ENCODE measurements around the gene SAC3D1. TPM values are rescaled to one million over a fixed set of nuclear protein-coding genes. Genes with fewer than 3 reads are reported as not detected.

Gene SAC3D1
- polyA plus RNA-seq (2013) = 12.0 TPM in 2 replicates

GRCh38 chr11:65040847-65041622 is at the start of gene SAC3D1:
SAC3D1 (plus strand) TSS chr11:65041210; CDS start chr11:65041293, 83 bp downstream.
- no peak within 1 kb of the TSS for H3K23ac ChIP-seq (ENCODE audit: low read length)
- peak; percentile 92 to 94 for DNase-seq

DNA sequence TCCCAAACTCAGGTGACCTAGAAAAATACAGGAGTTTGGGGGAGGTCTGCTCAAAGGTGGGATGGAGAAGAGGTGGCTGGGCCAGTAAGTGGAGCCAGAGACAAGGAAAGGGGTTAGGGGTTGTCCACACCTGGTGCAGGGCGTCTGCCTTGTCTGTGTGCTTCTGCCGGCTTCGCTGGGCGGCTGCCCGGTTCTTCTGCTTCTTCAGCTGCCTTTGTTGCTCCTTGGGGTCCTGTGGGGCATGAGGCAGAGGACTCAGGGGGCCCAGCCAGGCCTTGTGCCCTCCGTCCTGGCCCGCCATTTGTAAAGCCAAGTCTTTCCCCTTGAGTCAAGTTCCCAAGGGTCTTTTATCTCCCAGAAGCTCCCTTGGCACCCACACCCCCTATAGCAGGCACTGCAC is 46.7 kb upstream of the SAC3D1 start:
- Histone ChIP-seq H3K14ac (ENCODE audit: low read length) (no peak overlapping the region), H4K91ac (ENCODE audit: low read depth, low read length) (no peak overlapping the region), H3K27ac (ENCODE audit: low read depth, low read length) (no peak overlapping the region), H3K36me3 (ENCODE audit: control insufficient read depth in 1 of 2, insufficient read depth in 2 of 2, low read length in 2 of 2) (no peaks in the 10 kb centered on the region), H3K27me3 (ENCODE audit: insufficient read depth, low read length) (no peaks in the 10 kb centered on the region), H4K8ac (ENCODE audit: low read depth, low read length) (no peak overlapping the region), H3K23ac (ENCODE audit: low read length) (no peak overlapping the region), H3K18ac (ENCODE audit: low read length) (no peak overlapping the region), H2AFZ (ENCODE audit: insufficient read depth, low read length, poor library complexity) (no peak overlapping the region), H3K4me3 (ENCODE audit: low read depth, low read length) (no peak overlapping the region), H3K79me2 (ENCODE audit: control insufficient read depth, insufficient read depth, low read length, poor library complexity) (no peaks in the 10 kb centered on the region), H3K9ac (ENCODE audit: low read length) (no peak overlapping the region), H2BK5ac (ENCODE audit: low read depth, low read length, poor library complexity) (no peak overlapping the region), H2BK12ac (ENCODE audit: low read length) (no peak overlapping the region), H3K79me1 (ENCODE audit: low read length) (no peaks in the 10 kb centered on the region), H3K4ac (ENCODE audit: low read depth, low read length) (no peak overlapping the region), H2BK120ac (ENCODE audit: insufficient read depth, low read length, poor library complexity) (no peak overlapping the region), H3K4me2 (ENCODE audit: low read length) (no peak overlapping the region), H4K12ac (ENCODE audit: low read depth, low read length) (no peak overlapping the region), H2AK5ac (ENCODE audit: low read length) (no peak overlapping the region), H3K9me3 (ENCODE audit: insufficient read depth, low read depth, low read length) (no peaks in the 10 kb centered on the region), H3K4me1 (ENCODE audit: control insufficient read depth in 1 of 2, insufficient read depth in 2 of 2, low read length in 2 of 2) (no peaks in the 10 kb centered on the region)
- DNase-seq = no peak
- WGBS (ENCODE audit: extremely low coverage, insufficient coverage, insufficient read length) = no CpG with 5 or more reads among the region's 7 CpGs

More at GRCh38 chr11:65040847-65041622, at the start of gene SAC3D1:
- Histone ChIP-seq H3K79me1 (ENCODE audit: low read length) (peaks cover 9% of the 10 kb centered on the region), H2BK12ac (ENCODE audit: low read length) (no peak within 1 kb of the TSS), H3K4me3 (ENCODE audit: low read depth, low read length) (peak within 1 kb of the TSS; percentile 99), H3K79me2 (ENCODE audit: control insufficient read depth, insufficient read depth, low read length, poor library complexity) (peaks cover 9% of the 10 kb centered on the region), H4K12ac (ENCODE audit: low read depth, low read length) (peak within 1 kb of the TSS; percentile 93), H3K18ac (ENCODE audit: low read length) (peak within 1 kb of the TSS; percentile 98), H3K4ac (ENCODE audit: low read depth, low read length) (peak within 1 kb of the TSS; percentile 53), H3K4me2 (ENCODE audit: low read length) (peak within 1 kb of the TSS; percentile 93), H4K8ac (ENCODE audit: low read depth, low read length) (peak within 1 kb of the TSS; percentile 93), H3K14ac (ENCODE audit: low read length) (peak within 1 kb of the TSS; percentile 96), H3K27ac (ENCODE audit: low read depth, low read length) (peak within 1 kb of the TSS; percentile 100), H3K36me3 (ENCODE audit: control insufficient read depth in 1 of 2, insufficient read depth in 2 of 2, low read length in 2 of 2) (peaks cover 31 to 35% of the 10 kb centered on the region in 2 experiments), H3K4me1 (ENCODE audit: control insufficient read depth in 1 of 2, insufficient read depth in 2 of 2, low read length in 2 of 2) (peaks cover 3 to 4% of the 10 kb centered on the region in 2 experiments), H3K27me3 (ENCODE audit: insufficient read depth, low read length) (no peaks in the 10 kb centered on the region), H3K9me3 (ENCODE audit: insufficient read depth, low read depth, low read length) (no peaks in the 10 kb centered on the region), H2AK5ac (ENCODE audit: low read length) (peak within 1 kb of the TSS; percentile 16), H3K9ac (ENCODE audit: low read length) (peak within 1 kb of the TSS; percentile 81), H2AFZ (ENCODE audit: insufficient read depth, low read length, poor library complexity) (peak within 1 kb of the TSS; percentile 95), H2BK120ac (ENCODE audit: insufficient read depth, low read length, poor library complexity) (peak within 1 kb of the TSS; percentile 82), H2BK5ac (ENCODE audit: low read depth, low read length, poor library complexity) (peak within 1 kb of the TSS; percentile 97), H4K91ac (ENCODE audit: low read depth, low read length) (peak within 1 kb of the TSS; percentile 92)
- WGBS (ENCODE audit: extremely low coverage, insufficient coverage, insufficient read length) = no CpG with 5 or more reads among the region's 91 CpGs

GRCh38 chr11:64996327-64996709 is 44.7 kb upstream of the SAC3D1 start:
- no peak overlapping the region for H3K4ac ChIP-seq (ENCODE audit: low read depth, low read length)
- DNase-seq = no peak
- H3K27ac ChIP-seq (ENCODE audit: low read depth, low read length) = no peak overlapping the region
- H3K23ac ChIP-seq (ENCODE audit: low read length) = no peak overlapping the region
- no peak overlapping the region for H2BK120ac ChIP-seq (ENCODE audit: insufficient read depth, low read length, poor library complexity)
- H2BK12ac ChIP-seq (ENCODE audit: low read length) = no peak overlapping the region
- no peak overlapping the region for H3K9ac ChIP-seq (ENCODE audit: low read length)
- no peak overlapping the region for H2AFZ ChIP-seq (ENCODE audit: insufficient read depth, low read length, poor library complexity)
- no peaks in the 10 kb centered on the region for H3K79me1 ChIP-seq (ENCODE audit: low read length)
- H3K4me2 ChIP-seq (ENCODE audit: low read length) = no peak overlapping the region
- no peak overlapping the region for H2AK5ac ChIP-seq (ENCODE audit: low read length)
- no peaks in the 10 kb centered on the region for H3K79me2 ChIP-seq (ENCODE audit: control insufficient read depth, insufficient read depth, low read length, poor library complexity)
- no CpG with 5 or more reads among the region's 11 CpGs for WGBS (ENCODE audit: extremely low coverage, insufficient coverage, insufficient read length)
- no peak overlapping the region for H3K18ac ChIP-seq (ENCODE audit: low read length)
- no peaks in the 10 kb centered on the region for H3K4me1 ChIP-seq (ENCODE audit: control insufficient read depth in 1 of 2, insufficient read depth in 2 of 2, low read length in 2 of 2)
- no peak overlapping the region for H3K4me3 ChIP-seq (ENCODE audit: low read depth, low read length)
- no peaks in the 10 kb centered on the region for H3K27me3 ChIP-seq (ENCODE audit: insufficient read depth, low read length)
- H3K14ac ChIP-seq (ENCODE audit: low read length) = no peak overlapping the region
- no peak overlapping the region for H4K91ac ChIP-seq (ENCODE audit: low read depth, low read length)
- no peak overlapping the region for H2BK5ac ChIP-seq (ENCODE audit: low read depth, low read length, poor library complexity)
- no peak overlapping the region for H4K12ac ChIP-seq (ENCODE audit: low read depth, low read length)
- no peaks in the 10 kb centered on the region for H3K9me3 ChIP-seq (ENCODE audit: insufficient read depth, low read depth, low read length)
- H4K8ac ChIP-seq (ENCODE audit: low read depth, low read length) = no peak overlapping the region
- no peaks in the 10 kb centered on the region for H3K36me3 ChIP-seq (ENCODE audit: control insufficient read depth in 1 of 2, insufficient read depth in 2 of 2, low read length in 2 of 2)

DNA sequence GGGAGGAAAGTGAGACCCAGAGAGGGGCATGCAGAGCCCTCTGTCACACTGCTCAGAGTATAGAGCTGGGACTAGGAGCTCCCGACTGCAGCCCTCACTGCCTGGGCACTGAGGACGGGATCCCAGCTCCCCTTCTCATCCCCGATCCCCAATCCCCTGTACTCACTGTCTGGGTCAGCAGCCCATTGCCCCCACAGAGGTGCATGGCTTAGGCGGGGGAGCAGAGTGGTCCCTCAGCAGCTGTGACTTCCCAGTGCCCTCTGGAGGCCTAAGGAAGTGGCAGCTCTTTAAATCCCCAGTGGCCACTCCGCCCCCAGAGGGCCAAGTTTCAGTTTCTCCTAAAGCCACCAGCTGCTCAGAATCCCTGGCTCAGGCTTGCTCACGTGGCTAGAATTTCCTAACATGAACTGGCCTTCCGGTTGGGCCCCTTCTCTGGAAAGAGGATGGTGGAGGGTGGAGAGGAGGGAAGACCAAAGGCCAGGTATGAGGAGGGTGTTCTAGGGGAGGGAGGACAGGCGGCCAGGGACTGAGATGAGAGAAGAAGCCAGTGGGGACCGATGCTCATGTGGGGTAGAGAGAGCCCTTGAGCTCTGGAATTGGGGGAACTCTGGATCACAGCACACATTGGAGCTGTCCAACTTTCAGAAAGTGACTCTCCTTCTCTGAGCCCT is 44.2 kb upstream of the SAC3D1 start, which contains the start of gene BATF2:
BATF2 (minus strand) TSS at position 262 of the 671 bp plus-strand sequence; CDS start at position 205, 57 bp downstream.
- Histone ChIP-seq H2AK5ac (ENCODE audit: low read length) (no peak within 1 kb of the TSS), H3K4me2 (ENCODE audit: low read length) (no peak within 1 kb of the TSS), H3K27me3 (ENCODE audit: insufficient read depth, low read length) (no peaks in the 10 kb centered on the region), H2BK12ac (ENCODE audit: low read length) (no peak within 1 kb of the TSS), H3K14ac (ENCODE audit: low read length) (no peak within 1 kb of the TSS), H3K18ac (ENCODE audit: low read length) (no peak within 1 kb of the TSS), H3K4me1 (ENCODE audit: control insufficient read depth in 1 of 2, insufficient read depth in 2 of 2, low read length in 2 of 2) (no peaks in the 10 kb centered on the region), H3K79me1 (ENCODE audit: low read length) (no peaks in the 10 kb centered on the region), H4K12ac (ENCODE audit: low read depth, low read length) (no peak within 1 kb of the TSS), H3K9ac (ENCODE audit: low read length) (no peak within 1 kb of the TSS), H2BK120ac (ENCODE audit: insufficient read depth, low read length, poor library complexity) (no peak within 1 kb of the TSS), H3K4ac (ENCODE audit: low read depth, low read length) (no peak within 1 kb of the TSS), H3K4me3 (ENCODE audit: low read depth, low read length) (no peak within 1 kb of the TSS), H4K8ac (ENCODE audit: low read depth, low read length) (no peak within 1 kb of the TSS), H3K23ac (ENCODE audit: low read length) (no peak within 1 kb of the TSS), H3K9me3 (ENCODE audit: insufficient read depth, low read depth, low read length) (no peaks in the 10 kb centered on the region), H3K27ac (ENCODE audit: low read depth, low read length) (no peak within 1 kb of the TSS), H4K91ac (ENCODE audit: low read depth, low read length) (no peak within 1 kb of the TSS), H3K79me2 (ENCODE audit: control insufficient read depth, insufficient read depth, low read length, poor library complexity) (no peaks in the 10 kb centered on the region), H2AFZ (ENCODE audit: insufficient read depth, low read length, poor library complexity) (no peak within 1 kb of the TSS), H3K36me3 (ENCODE audit: control insufficient read depth in 1 of 2, insufficient read depth in 2 of 2, low read length in 2 of 2) (no peaks in the 10 kb centered on the region), H2BK5ac (ENCODE audit: low read depth, low read length, poor library complexity) (no peak within 1 kb of the TSS)
- peak; percentile 51 to 77 for DNase-seq
- no CpG with 5 or more reads among the region's 9 CpGs for WGBS (ENCODE audit: extremely low coverage, insufficient coverage, insufficient read length)
